GF-D8 (cell line): ENCODE data around the gene SCRN1.

Source experiments
- DNase-seq: peaks from one replicate; lab custom pipeline; 2025; lab: John Stamatoyannopoulos, UW

The SCRN1 gene

GRCh38 chr7:29989257-29989995 lies at the start of gene SCRN1:
SCRN1 (minus strand) TSS chr7:29989801; CDS start chr7:29969067, 20,734 bp downstream.
- DNase-seq = no peak

GRCh38 chr7:30038196-30038980 lies 48.8 kb upstream of the SCRN1 start:
- DNase-seq = no peak

GRCh38 chr7:30036220-30036619 lies 46.6 kb upstream of the SCRN1 start:
- DNase-seq = no peak

GRCh38 chr7:30034501-30034900 lies 44.9 kb upstream of the SCRN1 start:
- DNase-seq = no peak

- no peak for DNase-seq
Measured at GRCh38 chr7:30032310-30033125, 42.9 kb upstream of the SCRN1 start.

- peak; percentile 25 for DNase-seq
Measured at GRCh38 chr7:30029696-30030095, 40.1 kb upstream of the SCRN1 start.

GRCh38 chr7:30028749-30029635 lies 39.4 kb upstream of the SCRN1 start:
- DNase-seq = peak; percentile 39

GRCh38 chr7:30028216-30028748 lies 38.7 kb upstream of the SCRN1 start, which contains the start of gene PLEKHA8:
PLEKHA8 (plus strand) TSS chr7:30028412; CDS start chr7:30028763, 351 bp downstream.
- peak; percentile 76 for DNase-seq

- no peak for DNase-seq
Measured at GRCh38 chr7:30027740-30028215, 38.2 kb upstream of the SCRN1 start.

GRCh38 chr7:30027065-30027456 lies 37.5 kb upstream of the SCRN1 start:
- peak; percentile 65 for DNase-seq

GRCh38 chr7:30026229-30027064 lies 36.8 kb upstream of the SCRN1 start, which contains the start of gene FKBP14:
FKBP14 (minus strand) TSS chr7:30026702; CDS start chr7:30026508, 194 bp downstream.
- DNase-seq = peak; percentile 99

GRCh38 chr7:30023524-30023923 lies 33.9 kb upstream of the SCRN1 start:
- no peak for DNase-seq

- no peak for DNase-seq
Measured at GRCh38 chr7:30022991-30023390, 33.4 kb upstream of the SCRN1 start.

- DNase-seq = no peak
Measured at GRCh38 chr7:30020535-30020934, 30.9 kb upstream of the SCRN1 start.

- no peak for DNase-seq
Measured at GRCh38 chr7:30019960-30020359, 30.4 kb upstream of the SCRN1 start.

GRCh38 chr7:30019387-30019786 lies 29.8 kb upstream of the SCRN1 start:
- DNase-seq = no peak

GRCh38 chr7:30018451-30018850 lies 28.9 kb upstream of the SCRN1 start:
- DNase-seq = no peak

- no peak for DNase-seq
Measured at GRCh38 chr7:30012757-30013156, 23.2 kb upstream of the SCRN1 start.

- DNase-seq = no peak
Measured at GRCh38 chr7:30010021-30010420, 20.4 kb upstream of the SCRN1 start.

GRCh38 chr7:30005464-30005863 lies 15.9 kb upstream of the SCRN1 start:
- DNase-seq = no peak
